Muscle layer of colon (tissue), 2 donors: ENCODE measurements around the gene ACSL3.
"Not testable (repeated sequence)": the region's sequence is repeated elsewhere in the genome, so short reads cannot be mapped to it uniquely, and the experiment has no call there.

Source experiments
- H3K27ac ChIP-seq: one replicate; pipeline ENCODE4 v1.7.0; 2013; ENCODE audit warnings: low read depth, mild to moderate bottlenecking, low read length, moderate library complexity
- H3K27me3 ChIP-seq, 2 donors: one replicate each; pipeline ENCODE4 v1.7.0; 2013; ENCODE audit warnings: low read length in 2 of 2, mild to moderate bottlenecking in 2 of 2; ENCODE audit not compliant: insufficient read depth in 2 of 2, control insufficient read depth in 1 of 2
- H3K36me3 ChIP-seq: one replicate; pipeline ENCODE4 v1.7.0; 2013; ENCODE audit warnings: mild to moderate bottlenecking, low read length; ENCODE audit not compliant: insufficient read depth
- H3K4me1 ChIP-seq: one replicate; pipeline ENCODE4 v1.7.0; 2013; ENCODE audit warnings: mild to moderate bottlenecking, low read length; ENCODE audit not compliant: insufficient read depth
- H3K4me3 ChIP-seq, 2 donors: one replicate each; pipeline ENCODE4 v1.7.0; 2013; ENCODE audit warnings: low read length in 2 of 2, low read depth in 1 of 2, mild to moderate bottlenecking in 1 of 2, moderate library complexity in 1 of 2
- H3K9ac ChIP-seq: one replicate; pipeline ENCODE4 v1.7.0; 2013; ENCODE audit warnings: low read length
- H3K9me3 ChIP-seq: one replicate; pipeline ENCODE4 v1.7.0; 2013; ENCODE audit warnings: mild to moderate bottlenecking, low read length
- donor health status: abdominal sarcoma.
- donor health status: Adenocarcinoma of cecum.

Gene ACSL3

GRCh38 chr2:222990206-222990605, 129.4 kb downstream of the ACSL3 start:
- H3K27me3 ChIP-seq, H3K27ac ChIP-seq, H3K4me3 ChIP-seq, H3K9me3 ChIP-seq, H3K36me3 ChIP-seq, H3K9ac ChIP-seq: not testable (repeated sequence)
- peaks cover 25% of the 10 kb centered on the region for H3K4me1 ChIP-seq

DNA sequence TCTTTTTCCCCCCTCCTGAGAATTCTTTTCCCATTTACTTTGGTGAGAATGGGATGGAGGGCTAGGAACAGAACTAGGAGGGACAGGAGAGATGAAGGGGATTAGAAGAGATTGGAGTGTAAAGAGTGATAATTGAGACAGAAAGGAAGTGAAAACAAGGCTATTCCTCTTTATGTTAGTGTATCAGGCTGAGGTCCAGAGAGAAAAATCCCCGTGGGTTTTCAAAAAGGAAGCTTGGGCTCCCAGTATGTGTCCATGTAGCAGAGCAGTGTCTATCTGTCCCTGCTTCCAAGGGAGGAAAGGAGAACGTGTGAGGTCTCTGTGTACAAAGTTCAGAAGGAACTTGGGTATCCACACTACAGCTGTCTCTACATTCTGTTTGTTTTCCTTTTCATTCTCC, 131.3 kb downstream of the ACSL3 start:
- Histone ChIP-seq H3K27me3 (no peaks in the 10 kb centered on the region), H3K9ac (no peak overlapping the region), H3K4me1 (peaks cover 21% of the 10 kb centered on the region), H3K36me3 (no peaks in the 10 kb centered on the region), H3K4me3 (no peak overlapping the region), H3K27ac (no peak overlapping the region), H3K9me3 (no peaks in the 10 kb centered on the region)
